LNCaP clone FGC (cell line): Measurements from ENCODE around the gene TGFB1I1.
A peak's percentile ranks its signal among the peaks of the same experiment; 100 is the strongest.

Source experiments
- DNase-seq: peaks from one replicate; pipeline ENCODE4 v3.0.0-alpha.2; 2011; ENCODE audit warnings: low read depth
- H3K4me3 ChIP-seq: 2 replicates; pipeline ENCODE4 v1.5.1; 2011; ENCODE audit warnings: mild to moderate bottlenecking, low read depth, low read length, control low read depth
- TF ChIP-seq, protein P1 (sequence below): IDR thresholded peaks from 2 replicates; pipeline ENCODE4 v1.5.1; 2012; ENCODE audit warnings: mild to moderate bottlenecking; ENCODE audit not compliant: control insufficient read depth, insufficient read depth; ENCODE audit errors: extremely low read depth

TGFB1I1 gene

DNA sequence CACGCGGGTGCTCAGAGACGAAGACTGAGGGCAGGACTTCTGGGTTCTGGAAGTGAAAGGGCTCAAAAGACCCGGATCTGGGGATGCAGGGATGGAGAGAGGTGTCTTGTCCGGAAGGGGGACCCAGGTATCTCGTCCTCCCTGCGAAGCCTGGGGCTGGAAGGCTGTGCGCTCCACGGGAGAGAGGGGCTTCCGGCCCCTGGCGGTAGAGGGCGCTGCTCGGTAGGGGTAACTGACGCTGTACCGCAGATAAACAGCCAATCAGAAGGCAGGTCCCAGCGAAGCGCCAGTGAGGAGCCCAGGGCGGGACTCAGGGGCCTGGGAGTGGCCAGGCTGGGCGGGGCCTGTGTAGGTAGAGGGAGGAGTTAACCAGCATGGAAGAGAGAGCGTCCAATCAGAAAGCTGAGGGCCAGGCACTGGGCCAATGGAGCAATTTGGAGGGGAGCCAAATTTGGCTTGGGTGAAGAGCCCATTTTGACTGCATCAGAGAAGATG, 804 bp downstream of the TGFB1I1 start:
- no peak for DNase-seq

DNA sequence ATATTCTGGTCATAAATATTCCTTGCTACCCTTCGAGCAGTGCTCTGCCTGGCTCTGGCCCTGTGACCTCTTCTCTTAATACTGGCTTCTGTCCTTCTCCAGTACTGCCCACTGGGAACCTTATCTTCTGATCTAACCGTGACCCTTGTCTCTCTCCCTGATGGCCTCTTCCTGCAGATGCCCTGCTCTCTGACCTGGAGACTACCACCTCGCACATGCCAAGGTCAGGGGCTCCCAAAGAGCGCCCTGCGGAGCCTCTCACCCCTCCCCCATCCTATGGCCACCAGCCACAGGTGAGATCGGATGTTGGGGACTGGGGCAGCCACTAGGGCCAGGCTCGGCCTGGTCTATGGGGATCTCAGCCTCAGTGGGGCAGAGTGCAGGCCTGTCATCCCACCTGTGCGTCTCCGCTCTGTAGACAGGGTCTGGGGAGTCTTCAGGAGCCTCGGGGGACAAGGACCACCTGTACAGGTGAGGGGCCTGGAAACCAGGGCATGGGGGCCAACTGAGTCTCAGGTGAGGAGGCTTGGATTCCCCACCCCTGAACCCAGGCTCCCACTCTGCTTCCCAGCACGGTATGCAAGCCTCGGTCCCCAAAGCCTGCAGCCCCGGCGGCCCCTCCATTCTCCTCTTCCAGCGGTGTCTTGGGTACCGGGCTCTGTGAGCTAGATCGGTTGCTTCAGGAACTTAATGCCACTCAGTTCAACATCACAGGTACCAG, 1.5 kb downstream of the TGFB1I1 start:
- no peak overlapping the region for H3K4me3 ChIP-seq
- DNase-seq: no peak
- TF ChIP-seq, protein P1, sequence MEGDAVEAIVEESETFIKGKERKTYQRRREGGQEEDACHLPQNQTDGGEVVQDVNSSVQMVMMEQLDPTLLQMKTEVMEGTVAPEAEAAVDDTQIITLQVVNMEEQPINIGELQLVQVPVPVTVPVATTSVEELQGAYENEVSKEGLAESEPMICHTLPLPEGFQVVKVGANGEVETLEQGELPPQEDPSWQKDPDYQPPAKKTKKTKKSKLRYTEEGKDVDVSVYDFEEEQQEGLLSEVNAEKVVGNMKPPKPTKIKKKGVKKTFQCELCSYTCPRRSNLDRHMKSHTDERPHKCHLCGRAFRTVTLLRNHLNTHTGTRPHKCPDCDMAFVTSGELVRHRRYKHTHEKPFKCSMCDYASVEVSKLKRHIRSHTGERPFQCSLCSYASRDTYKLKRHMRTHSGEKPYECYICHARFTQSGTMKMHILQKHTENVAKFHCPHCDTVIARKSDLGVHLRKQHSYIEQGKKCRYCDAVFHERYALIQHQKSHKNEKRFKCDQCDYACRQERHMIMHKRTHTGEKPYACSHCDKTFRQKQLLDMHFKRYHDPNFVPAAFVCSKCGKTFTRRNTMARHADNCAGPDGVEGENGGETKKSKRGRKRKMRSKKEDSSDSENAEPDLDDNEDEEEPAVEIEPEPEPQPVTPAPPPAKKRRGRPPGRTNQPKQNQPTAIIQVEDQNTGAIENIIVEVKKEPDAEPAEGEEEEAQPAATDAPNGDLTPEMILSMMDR: no peak

More for the DNA sequence above, 804 bp downstream of the TGFB1I1 start:
- TF ChIP-seq, protein P1: peak; percentile 11; the same call in 1 of the 2 replicates
- no peak overlapping the region for H3K4me3 ChIP-seq

DNA sequence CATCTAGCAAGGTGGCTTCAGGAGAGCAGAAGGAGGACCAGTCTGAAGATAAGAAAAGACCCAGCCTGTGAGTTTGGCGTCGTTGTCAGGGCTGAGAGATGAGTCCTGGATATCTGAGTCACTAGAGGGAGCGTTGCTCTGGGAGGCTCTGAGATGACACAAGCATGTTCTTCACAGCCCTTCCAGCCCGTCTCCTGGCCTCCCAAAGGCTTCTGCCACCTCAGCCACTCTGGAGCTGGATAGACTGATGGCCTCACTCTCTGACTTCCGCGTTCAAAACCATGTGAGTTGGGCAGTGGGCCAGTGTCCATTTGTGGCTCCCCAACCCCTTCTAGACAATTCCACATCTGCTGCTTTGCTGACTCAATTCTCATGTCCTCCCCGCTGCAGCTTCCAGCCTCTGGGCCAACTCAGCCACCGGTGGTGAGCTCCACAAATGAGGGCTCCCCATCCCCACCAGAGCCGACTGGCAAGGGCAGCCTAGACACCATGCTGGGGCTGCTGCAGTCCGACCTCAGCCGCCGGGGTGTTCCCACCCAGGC, 2.3 kb downstream of the TGFB1I1 start:
- no peak overlapping the region for H3K4me3 ChIP-seq
- DNase-seq: no peak
- TF ChIP-seq, protein P1: no peak

DNA sequence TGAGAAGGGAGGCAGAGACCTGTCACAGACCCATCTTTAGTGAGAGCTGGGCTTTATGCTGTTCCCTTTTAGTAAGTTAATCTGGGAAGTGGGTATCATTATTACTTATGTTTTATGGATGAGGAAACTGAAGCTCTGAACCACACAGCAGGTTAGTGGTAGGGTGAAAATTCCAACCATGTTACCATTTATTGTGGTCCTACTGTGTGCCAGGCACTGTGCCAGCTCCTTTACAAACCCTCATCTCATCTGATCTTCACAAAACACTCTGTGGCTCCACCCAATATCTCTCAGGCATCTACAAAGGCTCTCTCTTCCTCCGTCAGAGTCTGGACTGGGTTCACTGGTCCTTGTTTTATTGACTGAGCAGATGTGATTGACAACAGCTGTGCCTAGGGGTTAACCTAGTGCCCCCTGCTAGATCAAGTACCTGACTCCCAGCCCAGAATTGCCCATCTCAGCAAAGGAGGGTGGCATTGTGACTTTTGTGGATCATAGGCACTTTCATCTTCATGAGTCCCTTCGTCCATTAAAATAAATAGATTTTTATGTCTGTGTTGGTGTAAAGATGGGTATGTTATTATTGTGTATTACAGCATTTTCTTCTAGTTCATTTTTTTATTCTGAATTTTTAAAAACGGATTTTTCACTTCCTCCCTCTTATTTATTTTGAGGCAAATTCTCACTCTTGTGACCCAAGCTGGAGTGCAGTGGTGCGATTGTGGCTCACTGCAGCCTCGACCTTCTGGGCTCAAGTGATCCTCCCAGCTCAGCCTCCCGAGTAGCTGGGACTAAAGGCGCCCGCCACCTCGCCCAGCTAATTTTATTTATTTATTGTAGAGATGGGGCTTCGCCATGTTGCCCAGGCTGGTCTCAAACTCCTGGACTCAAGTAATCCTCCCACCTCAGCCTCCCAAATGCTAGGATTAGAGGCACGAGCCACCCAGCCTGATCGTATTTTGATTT, 3.1 kb downstream of the TGFB1I1 start:
- no peak overlapping the region for H3K4me3 ChIP-seq
- no peak for DNase-seq
- TF ChIP-seq, protein P1: no peak

DNA sequence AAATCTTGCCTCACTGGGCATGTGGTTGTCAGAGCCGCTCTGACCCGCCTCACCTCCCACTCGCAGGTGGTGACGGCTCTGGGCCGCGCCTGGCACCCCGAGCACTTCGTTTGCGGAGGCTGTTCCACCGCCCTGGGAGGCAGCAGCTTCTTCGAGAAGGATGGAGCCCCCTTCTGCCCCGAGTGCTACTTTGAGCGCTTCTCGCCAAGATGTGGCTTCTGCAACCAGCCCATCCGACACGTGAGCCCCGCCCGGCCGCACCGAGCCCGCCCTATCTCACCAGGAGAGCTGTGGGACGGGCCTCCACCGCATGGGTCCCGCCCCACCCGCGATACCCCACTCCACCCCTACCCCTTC, 4.0 kb downstream of the TGFB1I1 start:
- no peak overlapping the region for H3K4me3 ChIP-seq
- TF ChIP-seq, protein P1: no peak
- DNase-seq: no peak

DNA sequence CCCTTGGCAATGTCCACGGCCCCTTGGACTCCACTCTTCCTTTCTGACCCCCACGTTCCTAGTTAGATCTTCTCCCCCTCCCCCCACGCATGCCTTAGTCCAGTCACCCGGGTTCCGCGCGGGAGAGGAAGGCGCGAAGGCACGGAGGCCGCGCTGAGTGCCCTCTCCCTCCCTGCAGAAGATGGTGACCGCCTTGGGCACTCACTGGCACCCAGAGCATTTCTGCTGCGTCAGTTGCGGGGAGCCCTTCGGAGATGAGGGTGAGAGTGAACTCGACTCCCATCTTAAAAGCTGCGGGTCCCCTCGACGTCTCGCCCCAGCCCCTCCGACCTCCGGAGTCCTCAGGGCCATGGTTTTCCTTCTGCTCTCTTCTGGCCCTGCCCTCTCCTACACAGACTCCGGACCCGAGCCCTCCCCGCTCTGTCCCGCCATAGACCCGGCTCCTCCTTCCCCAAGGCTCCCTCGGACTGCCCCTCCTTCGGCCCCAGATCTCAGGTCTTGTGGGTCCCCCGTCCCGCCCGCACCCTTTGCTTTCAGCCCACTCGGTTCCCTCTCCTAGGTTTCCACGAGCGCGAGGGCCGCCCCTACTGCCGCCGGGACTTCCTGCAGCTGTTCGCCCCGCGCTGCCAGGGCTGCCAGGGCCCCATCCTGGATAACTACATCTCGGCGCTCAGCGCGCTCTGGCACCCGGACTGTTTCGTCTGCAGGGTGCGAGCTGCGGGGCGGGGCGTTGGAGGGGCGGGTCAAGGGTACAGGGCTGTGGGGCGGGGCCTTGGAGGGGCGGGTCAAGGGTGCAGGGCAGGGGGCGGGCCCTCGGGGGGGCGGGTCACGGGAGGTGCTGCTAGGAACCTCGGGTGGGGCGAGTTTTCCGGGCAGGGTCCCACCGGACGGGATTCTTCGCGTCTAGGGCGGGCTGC, 4.6 kb downstream of the TGFB1I1 start:
- peak overlapping the region; percentile 44 for H3K4me3 ChIP-seq
- no peak for DNase-seq

More for the DNA sequence above, 4.6 kb downstream of the TGFB1I1 start:
- TF ChIP-seq, protein P1: no peak
